Stimulated activated CD8-positive, alpha-beta memory T cell treated with anti-CD3 and anti-CD28 coated beads, Interleukin-15, amount 100 ng/mL, for 24 hours (primary cell): ENCODE data around the gene SLCO1B1.
"Not testable (repeated sequence)": the region's sequence is repeated elsewhere in the genome, so short reads cannot be mapped to it uniquely, and the experiment has no call there.

Source experiments
- DNase-seq: peaks from one replicate; pipeline ENCODE4 v3.0.0-alpha.2; 2020; ENCODE audit warnings: low read depth

Gene SLCO1B1

GRCh38 chr12:21130998-21131397 lies at the start of gene SLCO1B1:
TSS of gene SLCO1B1 (plus strand) at chr12:21131194. CDS start at chr12:21141575, 10,381 bp downstream.
- no peak for DNase-seq

- DNase-seq: not testable (repeated sequence)
These were observed 46.2 kb upstream of the SLCO1B1 start for GRCh38 chr12:21084753-21085152.

GRCh38 chr12:21111732-21112131 lies 19.3 kb upstream of the SLCO1B1 start:
- DNase-seq: no peak

GRCh38 chr12:21113266-21113665 lies 17.7 kb upstream of the SLCO1B1 start:
- DNase-seq: no peak

GRCh38 chr12:21117995-21118394 lies 13.0 kb upstream of the SLCO1B1 start:
- no peak for DNase-seq

GRCh38 chr12:21118760-21119159 lies 12.2 kb upstream of the SLCO1B1 start:
- DNase-seq: no peak

- no peak for DNase-seq
These were observed 1.6 kb upstream of the SLCO1B1 start for GRCh38 chr12:21129351-21129750.

GRCh38 chr12:21129906-21130305 lies 1.1 kb upstream of the SLCO1B1 start:
- DNase-seq: no peak

GRCh38 chr12:21137318-21137999 lies 6.5 kb downstream of the SLCO1B1 start:
- not testable (repeated sequence) for DNase-seq

- DNase-seq: no peak
These were observed 7.0 kb downstream of the SLCO1B1 start for GRCh38 chr12:21138016-21138415.

GRCh38 chr12:21144309-21144708 lies 13.3 kb downstream of the SLCO1B1 start:
- DNase-seq: no peak

GRCh38 chr12:21149861-21150260 lies 18.9 kb downstream of the SLCO1B1 start:
- not testable (repeated sequence) for DNase-seq

GRCh38 chr12:21151184-21151583 lies 20.2 kb downstream of the SLCO1B1 start:
- DNase-seq: no peak

- no peak for DNase-seq
These were observed 24.7 kb downstream of the SLCO1B1 start for GRCh38 chr12:21155522-21156351.

GRCh38 chr12:21165048-21165447 lies 34.1 kb downstream of the SLCO1B1 start:
- no peak for DNase-seq

- DNase-seq: no peak
These were observed 39.0 kb downstream of the SLCO1B1 start for GRCh38 chr12:21169878-21170472.

- no peak for DNase-seq
These were observed 41.1 kb downstream of the SLCO1B1 start for GRCh38 chr12:21172079-21172478.

- DNase-seq: no peak
These were observed 52.8 kb downstream of the SLCO1B1 start for GRCh38 chr12:21183721-21184275.

- no peak for DNase-seq
These were observed 59.0 kb downstream of the SLCO1B1 start for GRCh38 chr12:21190016-21190415.

- DNase-seq: not testable (repeated sequence)
These were observed 83.4 kb downstream of the SLCO1B1 start for GRCh38 chr12:21214433-21214832.

- no peak for DNase-seq
These were observed 88.2 kb downstream of the SLCO1B1 start for GRCh38 chr12:21219206-21219605.

- no peak for DNase-seq
These were observed 89.3 kb downstream of the SLCO1B1 start for GRCh38 chr12:21220266-21220665.

GRCh38 chr12:21221072-21221471 lies 90.1 kb downstream of the SLCO1B1 start:
- no peak for DNase-seq
